GM12878 (cell line): ENCODE results near the gene PCDHGA1.

Source experiments
- JUNB ChIP-seq: IDR thresholded peaks from 2 replicates; pipeline ENCODE4 v1.6.1; 2016; ENCODE audit warnings: antibody characterized with exemption, mild to moderate bottlenecking
- KDM1A ChIP-seq: fragments of 200-600 bp; sonication (generic); IDR thresholded peaks from 2 replicates; pipeline ENCODE4 v1.6.1; 2016; ENCODE audit warnings: borderline replicate concordance
- SMC3 ChIP-seq: IDR thresholded peaks from 2 replicates; pipeline ENCODE4 v1.6.1; 2011; ENCODE audit warnings: low read length, improper control_type of control experiment, borderline replicate concordance
- TF ChIP-seq, protein P1 (sequence below), 3 experiments: IDR thresholded peaks in 2 of 3; conservative IDR thresholded peaks in 1 of 3; 2 replicates each; pipeline ENCODE4 v1.5.1; 2011; ENCODE audit warnings: low read depth in 3 of 3, low read length in 3 of 3, mild to moderate bottlenecking in 3 of 3, control low read depth in 2 of 3, moderate library complexity in 2 of 3, inconsistent platforms in 1 of 3, mixed read lengths in 1 of 3; ENCODE audit not compliant: control insufficient read depth in 2 of 3, insufficient read depth in 1 of 3; ENCODE audit errors: extremely low read depth in 1 of 3

DNA sequence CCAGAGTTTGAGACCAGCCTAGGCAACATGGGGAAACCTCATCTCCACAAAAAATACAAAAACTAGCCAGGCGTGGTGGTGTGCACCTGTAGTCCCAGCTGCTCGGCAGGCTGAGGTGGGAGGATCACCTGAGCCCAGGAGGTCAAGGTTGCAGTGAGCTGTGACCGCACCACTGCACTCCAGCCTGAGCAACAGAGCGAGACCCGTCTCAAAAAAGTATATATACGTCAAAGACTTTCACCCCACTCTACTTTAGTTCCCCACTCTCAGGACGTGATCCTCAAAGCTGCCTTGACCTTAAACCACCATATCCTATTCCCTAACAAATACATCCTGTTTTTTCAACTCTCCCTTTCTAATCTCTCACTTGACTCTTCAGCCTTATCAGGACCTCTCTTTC lies 199.6 kb downstream of the PCDHGA1 start:
- TF ChIP-seq, protein P1, sequence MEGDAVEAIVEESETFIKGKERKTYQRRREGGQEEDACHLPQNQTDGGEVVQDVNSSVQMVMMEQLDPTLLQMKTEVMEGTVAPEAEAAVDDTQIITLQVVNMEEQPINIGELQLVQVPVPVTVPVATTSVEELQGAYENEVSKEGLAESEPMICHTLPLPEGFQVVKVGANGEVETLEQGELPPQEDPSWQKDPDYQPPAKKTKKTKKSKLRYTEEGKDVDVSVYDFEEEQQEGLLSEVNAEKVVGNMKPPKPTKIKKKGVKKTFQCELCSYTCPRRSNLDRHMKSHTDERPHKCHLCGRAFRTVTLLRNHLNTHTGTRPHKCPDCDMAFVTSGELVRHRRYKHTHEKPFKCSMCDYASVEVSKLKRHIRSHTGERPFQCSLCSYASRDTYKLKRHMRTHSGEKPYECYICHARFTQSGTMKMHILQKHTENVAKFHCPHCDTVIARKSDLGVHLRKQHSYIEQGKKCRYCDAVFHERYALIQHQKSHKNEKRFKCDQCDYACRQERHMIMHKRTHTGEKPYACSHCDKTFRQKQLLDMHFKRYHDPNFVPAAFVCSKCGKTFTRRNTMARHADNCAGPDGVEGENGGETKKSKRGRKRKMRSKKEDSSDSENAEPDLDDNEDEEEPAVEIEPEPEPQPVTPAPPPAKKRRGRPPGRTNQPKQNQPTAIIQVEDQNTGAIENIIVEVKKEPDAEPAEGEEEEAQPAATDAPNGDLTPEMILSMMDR (IDR thresholded peaks at IDR 0.05 in 2 of 3, conservative IDR thresholded peaks at IDR 0.05 in 1 of 3; ENCODE audit: control insufficient read depth in 2 of 3, extremely low read depth in 1 of 3, insufficient read depth in 1 of 3, low read depth in 3 of 3, low read length in 3 of 3), result no peak
- no peak for TF ChIP-seq JUNB
- no peak for TF ChIP-seq KDM1A
- TF ChIP-seq SMC3, result no peak
